H1 (cell line): Measurements from ENCODE around the gene MS4A7. TPM values are rescaled to one million over a fixed set of nuclear protein-coding genes. Genes with fewer than 3 reads are reported as not detected.

ENCODE experiments used
- CTCF ChIA-PET: fragments of 300-600 bp; sonication (Branson Sonifier 250); formaldehyde crosslinking; loops from one replicate; lab custom pipeline; 2021; ENCODE audit not compliant: partially characterized antibody; lab: Charles Lee
- POLR2A ChIA-PET: fragments of 300-600 bp; sonication (Branson Sonifier 250); formaldehyde crosslinking; loops from one replicate; lab custom pipeline; 2021; ENCODE audit warnings: inconsistent platforms; ENCODE audit not compliant: partially characterized antibody; lab: Charles Lee
- DNase-seq, 2 experiments: peaks; one replicate each; pipeline versions ENCODE4 v3.0.0 to v3.0.0-alpha.2; 2010 to 2022; ENCODE audit warnings: low spot score in 2 of 2, low read depth in 1 of 2, mixed read lengths in 1 of 2
- FAIRE-seq: peaks from 2 replicates; lab custom pipeline; 2011; peaks lifted over from hg19 to GRCh38; lab: Jason Lieb, UNC
- H2AFZ ChIP-seq: 2 replicates; pipeline ENCODE4 v1.8.1; 2012; ENCODE audit warnings: low read length, inconsistent platforms
- H2AK5ac ChIP-seq: 2 replicates; pipeline ENCODE4 v1.6.1; 2013; ENCODE audit warnings: low read depth, low read length
- H2BK120ac ChIP-seq: replicated peaks from 2 replicates; pipeline ENCODE3; 2013; ENCODE audit warnings: low read depth, low read length, inconsistent platforms
- H2BK12ac ChIP-seq: 2 replicates; pipeline ENCODE4 v1.6.1; 2013; ENCODE audit warnings: low read depth, low read length
- H2BK15ac ChIP-seq: 2 replicates; pipeline ENCODE4 v1.6.1; 2013; ENCODE audit warnings: low read length
- H2BK20ac ChIP-seq: 2 replicates; pipeline ENCODE4 v1.6.1; 2013; ENCODE audit warnings: low read length
- H2BK5ac ChIP-seq: 2 replicates; pipeline ENCODE4 v1.6.1; 2013; ENCODE audit warnings: low read depth, low read length
- H3K14ac ChIP-seq: 2 replicates; pipeline ENCODE4 v1.6.1; 2013; ENCODE audit warnings: inconsistent platforms; ENCODE audit not compliant: insufficient read length
- H3K18ac ChIP-seq: 2 replicates; pipeline ENCODE4 v1.6.1; 2013; ENCODE audit warnings: low read length; ENCODE audit errors: extremely low read depth
- H3K23ac ChIP-seq: 2 replicates; pipeline ENCODE4 v1.6.1; 2013; ENCODE audit warnings: inconsistent platforms; ENCODE audit not compliant: insufficient read length
- H3K23me2 ChIP-seq: 2 replicates; pipeline ENCODE4 v1.6.1; 2013; ENCODE audit warnings: low read depth, low read length
- H3K27ac ChIP-seq: 2 replicates; pipeline ENCODE4 v1.6.1; 2011; ENCODE audit warnings: low read depth, low read length, inconsistent platforms
- H3K27me3 ChIP-seq, 4 experiments: replicated peaks in 1 of 4; 1 replicate in 1 of 4; 2 replicates in 3 of 4; pipeline versions ENCODE4 v1.6.1 to v1.8.1; 2011 to 2013; ENCODE audit warnings: low read length in 3 of 4, mild to moderate bottlenecking in 3 of 4, inconsistent platforms in 2 of 4, mixed read lengths in 2 of 4, moderate library complexity in 1 of 4; ENCODE audit not compliant: control insufficient read depth in 3 of 4, insufficient read depth in 3 of 4; ENCODE audit errors: extremely low read depth in 1 of 4
- H3K36me3 ChIP-seq, 4 experiments: 2 replicates each; pipeline versions ENCODE4 v1.6.1 to v1.8.1; 2011 to 2013; ENCODE audit warnings: mild to moderate bottlenecking in 4 of 4, low read length in 3 of 4, moderate library complexity in 2 of 4, control low read depth in 1 of 4, inconsistent platforms in 1 of 4; ENCODE audit not compliant: insufficient read depth in 4 of 4, control insufficient read depth in 2 of 4
- H3K4ac ChIP-seq: replicated peaks from 2 replicates; pipeline ENCODE3; 2013; ENCODE audit warnings: low read length, low read depth, mixed read lengths, inconsistent platforms; ENCODE audit not compliant: insufficient read length
- H3K4me1 ChIP-seq, 4 experiments: replicated peaks in 1 of 4; 1 replicate in 1 of 4; 2 replicates in 3 of 4; pipeline versions ENCODE4 v1.6.1 to v1.8.1; 2011 to 2013; ENCODE audit warnings: low read length in 3 of 4, inconsistent platforms in 2 of 4, mixed read lengths in 1 of 4; ENCODE audit not compliant: insufficient read depth in 4 of 4, control insufficient read depth in 3 of 4
- H3K4me2 ChIP-seq, 2 experiments: 2 replicates each; pipeline versions ENCODE4 v1.6.1 to v1.8.1; 2011 to 2013; ENCODE audit warnings: low read depth in 2 of 2, low read length in 2 of 2, control low read depth in 1 of 2, inconsistent platforms in 1 of 2, mild to moderate bottlenecking in 1 of 2; ENCODE audit not compliant: insufficient read depth in 1 of 2
- H3K4me3 ChIP-seq, 4 experiments: fragments of 200-600, 300-600 bp in 1 of 4; sonication (generic), shearing (Covaris generic), sonication (Bioruptor Twin) in 1 of 4; 2 replicates each; pipeline versions ENCODE4 v1.5.1 to v1.8.1; 2011 to 2016; ENCODE audit warnings: low read length in 4 of 4, low read depth in 3 of 4, control low read depth in 2 of 4, inconsistent platforms in 2 of 4, mild to moderate bottlenecking in 2 of 4, mixed read lengths in 1 of 4, moderate library complexity in 1 of 4; ENCODE audit not compliant: insufficient read depth in 2 of 4; ENCODE audit errors: extremely low read depth in 1 of 4
- H3K56ac ChIP-seq: replicated peaks from 2 replicates; pipeline ENCODE3; 2013; ENCODE audit warnings: low read depth, mild to moderate bottlenecking, mixed read lengths, low read length, inconsistent platforms; ENCODE audit not compliant: insufficient read length
- H3K79me1 ChIP-seq: 2 replicates; pipeline ENCODE4 v1.6.1; 2013; ENCODE audit warnings: low read depth, low read length, control low read depth
- H3K79me2 ChIP-seq, 2 experiments: 2 replicates each; pipeline versions ENCODE4 v1.6.1 to v1.8.1; 2012 to 2013; ENCODE audit warnings: low read length in 2 of 2, mild to moderate bottlenecking in 2 of 2, inconsistent platforms in 1 of 2; ENCODE audit not compliant: insufficient read depth in 2 of 2, control insufficient read depth in 1 of 2
- H3K9ac ChIP-seq, 4 experiments: replicated peaks in 1 of 4; 1 replicate in 1 of 4; 2 replicates in 3 of 4; pipeline versions ENCODE4 v1.6.1 to v1.8.1; 2011 to 2013; ENCODE audit warnings: low read depth in 3 of 4, low read length in 3 of 4, control low read depth in 2 of 4, mild to moderate bottlenecking in 2 of 4, moderate library complexity in 2 of 4, inconsistent platforms in 1 of 4; ENCODE audit errors: extremely low read depth in 1 of 4
- H3K9me3 ChIP-seq, 2 experiments: 2 replicates each; pipeline versions ENCODE4 v1.6.1 to v1.8.1; 2012 to 2013; ENCODE audit warnings: mild to moderate bottlenecking in 2 of 2, moderate library complexity in 2 of 2, control low read depth in 1 of 2, inconsistent platforms in 1 of 2, low read depth in 1 of 2, low read length in 1 of 2, mixed read lengths in 1 of 2; ENCODE audit not compliant: insufficient read depth in 2 of 2
- H4K20me1 ChIP-seq, 2 experiments: replicated peaks in 1 of 2; 2 replicates each; pipeline versions ENCODE3 to v1.8.1; 2011 to 2013; ENCODE audit warnings: inconsistent platforms in 2 of 2, low read length in 2 of 2, mild to moderate bottlenecking in 1 of 2; ENCODE audit not compliant: insufficient read depth in 2 of 2, control insufficient read depth in 1 of 2
- H4K5ac ChIP-seq: 2 replicates; pipeline ENCODE4 v1.6.1; 2013; ENCODE audit warnings: low read length, low read depth, mixed read lengths, inconsistent platforms; ENCODE audit not compliant: insufficient read length
- H4K8ac ChIP-seq: 2 replicates; pipeline ENCODE4 v1.8.0; 2013; ENCODE audit warnings: mild to moderate bottlenecking, moderate library complexity, low read length, inconsistent platforms; ENCODE audit not compliant: insufficient read depth; ENCODE audit errors: extremely low read depth
- H4K91ac ChIP-seq: replicated peaks from 2 replicates; pipeline ENCODE3; 2013; ENCODE audit warnings: low read length, mixed read lengths, inconsistent platforms; ENCODE audit not compliant: insufficient read length
- BACH1 ChIP-seq: IDR thresholded peaks from 2 replicates; pipeline ENCODE4 v1.6.1; 2012; ENCODE audit warnings: low read length, improper control_type of control experiment
- CHD2 ChIP-seq: IDR thresholded peaks from 2 replicates; pipeline ENCODE4 v1.6.1; 2012; ENCODE audit warnings: low read length, improper control_type of control experiment
- FOSL1 ChIP-seq: IDR thresholded peaks from 2 replicates; pipeline ENCODE4 v1.6.1; 2011; ENCODE audit warnings: mild to moderate bottlenecking, low read depth, low read length, moderate library complexity; ENCODE audit not compliant: insufficient read depth
- HDAC6 ChIP-seq: IDR thresholded peaks from one replicate; pipeline ENCODE4 v1.7.1; 2012; ENCODE audit warnings: low read depth, mild to moderate bottlenecking, inconsistent platforms, low read length, moderate library complexity
- PHF8 ChIP-seq: fragments of 200-600 bp; sonication (generic); conservative IDR thresholded peaks from 2 replicates; pipeline ENCODE4 v1.7.1; 2012; ENCODE audit warnings: low read depth, mild to moderate bottlenecking, inconsistent platforms, low read length, moderate library complexity
- RFX5 ChIP-seq: IDR thresholded peaks from 2 replicates; pipeline ENCODE4 v1.6.1; 2011; ENCODE audit warnings: low read depth, low read length, improper control_type of control experiment, borderline replicate concordance
- RNF2 ChIP-seq: fragments of 200-900, 300-1000 bp; sonication (generic); IDR thresholded peaks from 2 replicates; pipeline ENCODE4 v1.7.1; 2016; ENCODE audit warnings: borderline replicate concordance, low read depth, mild to moderate bottlenecking, antibody characterized with exemption, low read length; ENCODE audit not compliant: poor library complexity, severe bottlenecking; ENCODE audit errors: missing control alignments
- SIN3A ChIP-seq, 2 experiments: IDR thresholded peaks in 1 of 2; conservative IDR thresholded peaks in 1 of 2; 2 replicates each; pipeline ENCODE4 v1.6.1; 2011 to 2012; ENCODE audit warnings: low read length in 2 of 2, improper control_type of control experiment in 1 of 2, low read depth in 1 of 2, mild to moderate bottlenecking in 1 of 2
- TAF7 ChIP-seq: optimal IDR thresholded peaks from 2 replicates; pipeline ENCODE3; 2011; ENCODE audit warnings: low read depth, mild to moderate bottlenecking, inconsistent platforms, low read length, moderate library complexity, borderline replicate concordance
- WGBS, 2 experiments: shearing (Covaris generic) in 1 of 2; methylation state at CpG; one replicate each; pipeline versions ENCODE4 v1.1.6 to v1.1.7; 2013 to 2015; ENCODE audit warnings: low lambda C conversion rate in 2 of 2, mixed read lengths in 2 of 2, inconsistent platforms in 1 of 2, low coverage in 1 of 2, missing lambda C conversion rate in 1 of 2; ENCODE audit not compliant: insufficient replicate concordance in 2 of 2, insufficient coverage in 1 of 2, insufficient read length in 1 of 2; ENCODE audit errors: extremely low coverage in 1 of 2, missing lambda C conversion rate in 1 of 2; 5-methylcytosine and 5-hydroxymethylcytosine counted together
- polyA plus RNA-seq, 7 experiments: library from polyadenylated mRNA; depleted of rRNA in 3 of 7; stranded (reverse) in 5 of 7; unstranded in 2 of 7; fragments of >200 nt in 5 of 7; fragments of 200-250 nt in 2 of 7; gene quantifications; 1 replicate in 5 of 7; 2 replicates in 1 of 7; 4 replicates in 1 of 7; pipeline versions ENCODE4 v1.2.1 to v1.2.3, GENCODE V29; 2011 to 2013; ENCODE audit warnings: missing spikeins in 2 of 7, mixed read lengths in 2 of 7
- total RNA-seq: library from RNA; stranded (reverse); fragmentation: NEBNext Ultra II Directional; extraction: Animal tissue kit (Norgen Biotek cat#: 25700); gene quantifications from 2 replicates; pipeline ENCODE4 v1.2.1, GENCODE V29; 2021
- TF ChIP-seq, protein P1 (sequence below), 3 experiments: IDR thresholded peaks; 1 replicate in 2 of 3; 2 replicates in 1 of 3; pipeline versions ENCODE4 v1.5.1 to v1.6.1; 2011; ENCODE audit warnings: low read length in 3 of 3, mild to moderate bottlenecking in 3 of 3, inconsistent platforms in 2 of 3, low read depth in 1 of 3, moderate library complexity in 1 of 3; ENCODE audit not compliant: insufficient read depth in 1 of 3; ENCODE audit errors: control extremely low read depth in 1 of 3

MS4A7 gene
- total and polyA plus RNA-seq, 2 of the 8 experiments (the other 6 are each of a cell fraction or from before 2014, with no cell fraction given), result not detected

GRCh38 chr11:60336767-60337391 lies 41.5 kb upstream of the MS4A7 start:
- Histone ChIP-seq H3K14ac (no peak overlapping the region), H4K20me1 (no peaks in the 10 kb centered on the region), H3K4me1 (no peaks in the 10 kb centered on the region; a peak in 2 of 7 replicates), H4K5ac (no peak overlapping the region), H3K79me2 (no peaks in the 10 kb centered on the region), H2BK120ac (no peak overlapping the region), H3K23me2 (no peaks in the 10 kb centered on the region), H2BK20ac (no peak overlapping the region), H2BK5ac (no peak overlapping the region), H2BK15ac (no peak overlapping the region), H3K79me1 (no peaks in the 10 kb centered on the region), H3K23ac (no peak overlapping the region), H3K27ac (no peak overlapping the region), H3K18ac (no peak overlapping the region), H2AK5ac (no peak overlapping the region), H4K8ac (no peak overlapping the region), H3K4me3 (no peak overlapping the region), H3K36me3 (no peaks in the 10 kb centered on the region), H3K9me3 (no peaks in the 10 kb centered on the region), H2AFZ (peak overlapping the region; percentile 47), H3K9ac (no peak overlapping the region), H4K91ac (no peak overlapping the region), H3K4me2 (no peak overlapping the region), H3K56ac (no peak overlapping the region), H2BK12ac (no peak overlapping the region), H3K4ac (no peak overlapping the region), H3K27me3 (no peaks in the 10 kb centered on the region)
- 90% methylated on average over 7 of the region's 7 CpGs; no CpG with 5 or more reads in 1 of the 2 experiments for WGBS, 2 experiments
- no peak for FAIRE-seq
- ChIA-PET POLR2A (no interaction called here), CTCF (interaction anchor here (0.6 to 5.7 kb wide), 6 partner anchors 8 to 445 kb away, joined by 3 to 73 read pairs (median 4); no protein-coding TSS in a partner anchor)
- DNase-seq, result no peak
- TF ChIP-seq CHD2 (no peak), RFX5 (no peak), SIN3A (conservative IDR thresholded peaks at IDR 0.05 in 1 of 2, IDR thresholded peaks at IDR 0.05 in 1 of 2; ENCODE audit: low read depth in 1 of 2, low read length in 2 of 2) (no peak), BACH1 (no peak), PHF8 (no peak), FOSL1 (no peak), HDAC6 (no peak), RNF2 (no peak), TAF7 (no peak)
- TF ChIP-seq, protein P1, sequence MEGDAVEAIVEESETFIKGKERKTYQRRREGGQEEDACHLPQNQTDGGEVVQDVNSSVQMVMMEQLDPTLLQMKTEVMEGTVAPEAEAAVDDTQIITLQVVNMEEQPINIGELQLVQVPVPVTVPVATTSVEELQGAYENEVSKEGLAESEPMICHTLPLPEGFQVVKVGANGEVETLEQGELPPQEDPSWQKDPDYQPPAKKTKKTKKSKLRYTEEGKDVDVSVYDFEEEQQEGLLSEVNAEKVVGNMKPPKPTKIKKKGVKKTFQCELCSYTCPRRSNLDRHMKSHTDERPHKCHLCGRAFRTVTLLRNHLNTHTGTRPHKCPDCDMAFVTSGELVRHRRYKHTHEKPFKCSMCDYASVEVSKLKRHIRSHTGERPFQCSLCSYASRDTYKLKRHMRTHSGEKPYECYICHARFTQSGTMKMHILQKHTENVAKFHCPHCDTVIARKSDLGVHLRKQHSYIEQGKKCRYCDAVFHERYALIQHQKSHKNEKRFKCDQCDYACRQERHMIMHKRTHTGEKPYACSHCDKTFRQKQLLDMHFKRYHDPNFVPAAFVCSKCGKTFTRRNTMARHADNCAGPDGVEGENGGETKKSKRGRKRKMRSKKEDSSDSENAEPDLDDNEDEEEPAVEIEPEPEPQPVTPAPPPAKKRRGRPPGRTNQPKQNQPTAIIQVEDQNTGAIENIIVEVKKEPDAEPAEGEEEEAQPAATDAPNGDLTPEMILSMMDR (IDR thresholded peaks at IDR 0.05; ENCODE audit: control extremely low read depth in 1 of 3, insufficient read depth in 1 of 3, low read depth in 1 of 3, low read length in 3 of 3), result no peak
